ENCODE results near the gene DLG4. TPM values are rescaled to one million over a fixed set of nuclear protein-coding genes. Genes with fewer than 3 reads are reported as not detected.
"Not testable (repeated sequence)": the region's sequence is repeated elsewhere in the genome, so short reads cannot be mapped to it uniquely, and the experiment has no call there.

DLG4 gene
- polyA plus RNA-seq, 10 donors, result 15.3 to 31.0 (median 21.1) TPM

- no peak for DNase-seq
These were observed 28.6 kb downstream of the DLG4 start for GRCh38 chr17:7191069-7191468.

- DNase-seq, result no peak
These were observed 29.2 kb downstream of the DLG4 start for GRCh38 chr17:7190276-7190917.

- DNase-seq, result no peak
These were observed 33.4 kb downstream of the DLG4 start for GRCh38 chr17:7186241-7186640.

GRCh38 chr17:7184647-7185046 lies 35.0 kb downstream of the DLG4 start:
- no peak for DNase-seq

GRCh38 chr17:7184091-7184488 lies 35.5 kb downstream of the DLG4 start:
- DNase-seq, result no peak

DNA sequence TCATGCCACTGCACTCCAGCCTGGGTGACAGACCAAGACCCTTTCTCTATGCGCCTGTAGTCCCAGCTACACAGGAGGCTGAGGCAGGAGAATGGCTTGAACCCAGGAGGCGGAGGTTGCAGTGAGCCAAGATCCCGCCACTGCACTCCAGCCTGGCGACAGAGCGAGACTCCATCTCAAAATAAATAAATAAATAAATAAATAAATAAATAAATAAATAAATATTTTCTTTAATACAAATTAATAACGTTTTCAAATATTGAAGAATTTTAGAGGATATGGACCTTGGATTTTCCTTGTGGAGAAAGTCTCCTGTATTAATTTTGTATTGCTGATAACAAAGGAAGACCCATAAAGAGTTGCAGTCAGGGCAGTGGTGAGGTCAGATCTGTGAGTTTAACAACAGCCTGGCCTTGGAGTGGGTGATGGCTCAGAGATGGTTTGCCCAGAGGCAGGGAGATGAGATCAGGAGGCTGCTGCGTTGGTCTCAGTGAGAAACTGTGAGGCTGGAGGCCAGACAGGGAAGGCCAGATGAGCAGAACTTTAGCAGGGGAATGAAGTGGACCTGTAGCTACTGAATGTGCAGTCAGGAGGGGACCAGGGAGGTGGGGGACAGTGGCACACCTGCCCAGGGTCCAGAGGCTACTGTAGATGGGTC lies 36.1 kb downstream of the DLG4 start:
- no peak for DNase-seq

DNA sequence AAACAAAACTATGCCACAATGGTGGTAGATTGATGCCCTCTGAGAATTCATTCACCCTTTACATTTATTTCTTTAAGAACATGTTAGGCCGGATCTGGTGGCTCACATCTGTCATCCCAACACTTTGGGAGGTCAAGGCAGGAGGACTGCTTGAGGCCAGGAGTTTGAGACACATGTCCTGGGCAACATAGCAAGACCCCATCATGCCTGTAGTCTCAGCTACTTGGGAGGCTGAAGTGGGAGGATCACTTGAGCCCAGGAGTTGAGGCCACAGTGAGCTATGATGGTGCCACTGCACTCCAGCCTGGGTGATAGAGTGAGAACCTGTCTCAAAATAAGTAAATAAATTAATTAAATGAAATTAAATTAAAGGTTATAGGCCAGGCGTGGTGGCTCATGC lies 37.5 kb downstream of the DLG4 start:
- DNase-seq, result not testable (repeated sequence)

GRCh38 chr17:7179317-7180254 lies 40.0 kb downstream of the DLG4 start, which contains the start of gene ASGR1:
Gene ASGR1 (minus strand): TSS chr17:7179370. CDS start chr17:7178563, 807 bp downstream.
- DNase-seq, result no peak

DNA sequence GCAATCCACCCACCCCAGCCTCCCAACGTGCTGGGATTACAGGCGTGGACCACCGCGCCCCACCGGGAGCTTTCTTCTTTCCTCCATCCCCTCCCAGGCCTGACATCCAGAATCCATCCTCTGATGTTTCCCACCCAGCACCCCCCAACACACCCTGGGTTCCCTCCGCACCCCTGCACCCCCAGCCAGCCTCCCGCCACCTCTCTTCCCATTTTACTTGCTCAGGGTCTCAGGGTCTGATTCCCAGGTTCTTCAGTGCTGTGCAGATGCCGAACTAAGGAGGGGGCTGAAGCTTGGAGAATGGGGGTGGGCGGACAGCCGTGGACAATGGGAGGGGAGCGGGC lies 40.7 kb downstream of the DLG4 start:
- no peak for DNase-seq

GRCh38 chr17:7177954-7178477 lies 41.6 kb downstream of the DLG4 start:
- peak in 1 of 3 donors; percentile 73 for DNase-seq

DNA sequence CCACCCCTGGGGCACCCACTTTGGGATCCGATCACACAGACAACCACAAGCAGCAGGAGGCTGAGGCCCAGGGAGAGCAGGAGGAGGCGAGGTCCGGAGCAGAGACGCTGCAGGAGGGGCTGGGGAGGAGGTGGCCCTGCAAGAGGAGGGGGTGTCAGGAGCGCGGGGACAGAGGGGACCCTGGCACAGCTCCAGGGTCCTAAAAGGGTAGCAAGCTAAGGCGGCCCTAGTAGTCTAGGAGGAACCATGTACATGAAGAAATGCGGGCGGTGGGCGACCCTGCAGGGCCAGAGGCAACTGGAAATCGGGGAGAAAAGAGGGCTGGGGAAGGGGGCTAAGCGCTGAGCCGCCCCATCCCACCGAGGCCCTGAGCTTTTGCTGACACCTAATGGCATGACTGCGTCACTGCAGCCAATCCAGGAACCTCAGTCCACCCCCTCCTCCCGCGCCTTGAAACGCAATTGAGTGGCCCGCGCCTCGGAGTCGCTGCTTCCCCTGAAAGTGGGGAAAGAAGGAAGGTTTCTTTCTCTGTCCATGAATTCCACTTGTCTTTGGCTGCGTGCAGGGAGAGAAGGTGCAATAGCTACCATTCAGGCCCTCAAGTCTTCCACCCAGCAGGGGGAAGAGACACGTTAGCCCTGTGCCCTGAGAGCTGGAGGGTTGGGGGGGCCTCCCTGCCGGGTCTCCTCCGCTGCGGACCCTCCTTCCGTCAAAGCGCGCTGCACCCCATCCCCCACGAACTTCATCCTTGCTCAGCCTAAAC lies 42.3 kb downstream of the DLG4 start:
- peak; percentile 57 to 90 (median 78) for DNase-seq

DNA sequence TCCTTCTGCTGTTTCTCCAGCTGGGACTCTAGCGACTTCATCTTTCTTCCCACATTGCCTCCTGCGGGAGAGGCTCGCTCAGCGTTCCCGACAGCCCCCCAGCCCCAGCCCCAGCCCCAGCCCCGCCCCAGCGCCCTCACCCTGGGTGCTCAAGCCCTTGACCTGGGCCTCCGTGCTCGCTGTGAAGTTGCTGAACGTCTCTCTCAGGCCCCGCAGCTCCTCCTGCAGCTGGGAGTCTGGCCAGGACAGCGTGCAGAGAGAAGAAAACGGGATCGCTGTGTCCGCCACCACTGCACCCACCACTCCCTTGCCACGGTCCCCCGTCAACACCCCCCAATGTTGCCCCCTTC lies 42.8 kb downstream of the DLG4 start:
- DNase-seq, result peak in 1 of 3 donors; percentile 64

DNA sequence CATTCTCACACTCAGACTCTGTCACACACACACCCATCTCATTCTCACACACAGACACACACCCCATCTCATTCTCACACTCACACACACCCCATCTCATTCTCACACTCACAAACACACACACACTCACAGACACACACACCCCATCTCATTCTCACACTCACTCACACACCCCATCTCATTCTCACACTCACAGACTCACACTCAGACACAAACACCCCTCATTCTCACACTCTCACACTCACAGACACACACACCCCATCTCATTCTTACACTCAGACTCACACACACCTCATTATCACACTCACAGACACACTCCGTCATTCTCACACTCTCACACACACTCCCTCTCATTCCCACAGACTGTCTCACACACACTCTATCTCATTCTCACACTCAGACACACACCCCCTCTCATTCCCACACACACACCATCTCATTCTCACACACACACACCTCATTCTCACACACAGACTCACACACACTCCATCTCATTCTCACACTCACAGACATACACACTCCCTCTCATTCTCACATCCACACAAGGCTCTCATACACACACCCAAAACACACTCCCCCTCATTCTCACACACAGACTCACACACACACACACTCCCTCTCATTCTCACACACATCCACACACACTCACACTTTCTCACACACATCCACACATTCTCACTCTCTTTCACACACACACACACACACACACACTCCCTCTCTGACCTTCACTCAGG lies 43.4 kb downstream of the DLG4 start:
- DNase-seq, result peak in 1 of 3 donors; percentile 28

GRCh38 chr17:7175330-7175733 lies 44.3 kb downstream of the DLG4 start:
- no peak for DNase-seq

DNA sequence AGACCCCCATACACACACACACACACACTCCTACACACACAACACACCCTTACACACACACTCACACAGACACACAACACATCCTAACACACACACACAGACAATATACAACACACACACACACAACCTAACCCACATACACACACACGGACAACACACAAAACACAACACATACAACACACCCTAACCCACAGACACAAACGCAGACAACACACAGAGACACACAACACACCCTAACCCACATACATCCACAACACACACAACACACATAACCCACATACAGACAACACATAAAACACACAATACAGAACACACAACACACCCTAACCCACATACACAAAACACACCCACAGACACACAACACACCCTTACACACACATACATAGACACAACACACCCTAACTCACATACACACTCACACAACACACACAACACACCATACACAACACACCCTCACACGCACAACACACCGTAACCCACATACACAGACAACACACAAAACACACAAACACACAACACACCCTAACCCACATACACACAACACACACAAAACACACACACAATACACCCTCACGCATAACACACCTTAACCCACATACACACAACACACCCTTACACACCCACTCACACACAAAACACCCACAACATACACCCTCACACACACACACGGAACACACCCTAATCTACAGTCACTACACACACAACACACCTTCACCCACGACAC lies 44.9 kb downstream of the DLG4 start:
- DNase-seq, result no peak

DNA sequence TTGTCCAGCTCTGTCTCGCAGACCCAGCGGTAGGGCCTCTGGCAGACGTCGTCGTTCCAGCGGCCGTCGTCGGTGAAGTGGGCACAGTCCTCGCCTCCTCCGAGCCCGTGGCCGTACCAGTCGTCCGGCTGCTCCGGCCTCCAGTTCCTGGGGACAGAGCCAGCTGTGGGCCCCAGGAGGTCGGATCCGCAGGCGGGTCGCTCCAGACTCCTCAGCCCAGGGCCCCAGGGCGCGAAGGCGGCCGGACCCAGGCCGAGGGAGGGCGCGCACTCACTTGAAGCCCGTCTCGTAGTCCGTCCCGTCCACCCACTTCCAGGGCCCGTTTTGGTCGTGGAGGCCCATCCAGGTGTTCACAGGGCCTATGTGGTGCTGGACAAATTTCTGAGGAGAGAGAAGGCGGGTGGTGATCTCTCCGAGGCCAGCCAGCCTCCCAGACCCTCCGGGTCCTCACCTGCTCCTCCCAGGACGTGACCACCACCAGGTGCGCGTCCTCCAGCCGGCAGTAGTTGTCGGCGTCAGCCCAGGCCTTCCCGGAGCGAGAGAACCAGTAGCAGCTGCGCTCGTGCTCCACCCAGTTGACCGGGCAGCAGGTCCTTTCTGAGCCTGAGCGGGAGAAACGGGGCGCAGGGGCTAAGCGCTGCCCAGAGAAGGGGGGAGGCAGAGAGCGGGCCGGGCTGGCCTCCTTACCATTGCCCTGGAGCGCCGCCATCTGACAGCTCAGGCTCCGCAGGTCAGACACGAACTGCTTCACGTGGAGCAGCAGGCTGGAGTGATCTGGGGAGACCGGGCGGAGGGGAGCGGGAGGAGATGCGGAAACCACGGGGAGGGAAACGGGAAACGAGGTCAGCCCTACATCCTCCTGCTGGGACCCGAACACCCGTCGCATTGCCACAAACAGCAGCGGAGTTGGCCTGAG lies 45.7 kb downstream of the DLG4 start:
- peak in 2 of 3 donors; percentile 42 to 79 for DNase-seq

GRCh38 chr17:7172522-7173191 lies 47.0 kb downstream of the DLG4 start:
- DNase-seq, result not testable (repeated sequence)

DNA sequence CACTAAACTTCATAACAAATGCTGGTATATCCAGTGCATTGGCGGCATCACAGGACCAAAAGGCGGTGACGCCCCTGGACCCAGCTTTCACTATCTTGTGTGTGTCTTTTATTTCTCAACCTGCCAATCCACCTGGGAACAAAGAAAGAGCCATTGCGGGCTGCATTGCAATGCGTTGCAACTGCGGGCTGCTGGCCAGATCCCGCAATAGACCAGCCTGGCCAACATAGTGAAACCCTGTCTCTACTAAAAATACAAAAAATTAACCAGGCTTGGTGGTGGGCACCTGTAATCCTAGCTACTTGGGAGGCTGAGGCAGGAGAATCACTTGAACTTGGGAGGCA lies 50.1 kb downstream of the DLG4 start:
- DNase-seq, result not testable (repeated sequence)
